Right forelimb (tissue), 1 donor: ENCODE results near the gene TUB.

Experiments used
- DNase-seq: peaks from one replicate; pipeline ENCODE4 v3.0.0-alpha.2; 2018

The TUB gene

GRCh38 chr11:8080674-8081590 is at the start of gene TUB:
Gene TUB, plus strand, starts transcription at chr11:8081211. Its CDS starts 300 bp downstream, at chr11:8081511.
- peak; percentile 79 for DNase-seq

GRCh38 chr11:8031248-8032115 is 49.5 kb upstream of the TUB start:
- no peak for DNase-seq

GRCh38 chr11:8032122-8032521 is 48.9 kb upstream of the TUB start:
- DNase-seq, result no peak

- no peak for DNase-seq
Observed at GRCh38 chr11:8032576-8033304, 48.3 kb upstream of the TUB start.

GRCh38 chr11:8033305-8034105 is 47.5 kb upstream of the TUB start:
- peak; percentile 87 for DNase-seq

GRCh38 chr11:8034106-8034585 is 46.9 kb upstream of the TUB start:
- no peak for DNase-seq

- no peak for DNase-seq
Observed at GRCh38 chr11:8034604-8035190, 46.3 kb upstream of the TUB start.

GRCh38 chr11:8035200-8035855 is 45.7 kb upstream of the TUB start:
- no peak for DNase-seq

GRCh38 chr11:8036002-8036802 is 44.8 kb upstream of the TUB start:
- DNase-seq, result no peak

- DNase-seq, result no peak
Observed at GRCh38 chr11:8036986-8037385, 44.0 kb upstream of the TUB start.

- DNase-seq, result no peak
Observed at GRCh38 chr11:8038393-8038792, 42.6 kb upstream of the TUB start.

GRCh38 chr11:8038811-8039529 is 42.0 kb upstream of the TUB start:
- DNase-seq, result no peak

GRCh38 chr11:8039530-8040260 is 41.3 kb upstream of the TUB start:
- DNase-seq, result no peak

- no peak for DNase-seq
Observed at GRCh38 chr11:8040261-8040920, 40.6 kb upstream of the TUB start.

GRCh38 chr11:8040921-8041285 is 40.1 kb upstream of the TUB start:
- no peak for DNase-seq

GRCh38 chr11:8041576-8041975 is 39.4 kb upstream of the TUB start:
- DNase-seq, result no peak

- no peak for DNase-seq
Observed at GRCh38 chr11:8043756-8044155, 37.3 kb upstream of the TUB start.

- no peak for DNase-seq
Observed at GRCh38 chr11:8045839-8046238, 35.2 kb upstream of the TUB start.
